Testis (tissue), 2 donors: Measurements from ENCODE around the gene ZCCHC7.

ENCODE experiments used
- POLR2A ChIP-seq: fragments of 450-650 bp; IDR thresholded peaks from one replicate; pipeline ENCODE4 v1.6.1; 2017; ENCODE audit warnings: antibody characterized with exemption, mild to moderate bottlenecking, moderate library complexity
- TF ChIP-seq, protein P1 (sequence below), 3 experiments: fragments of 450-650 bp in 2 of 3; fragments of 200-600 bp in 1 of 3; sonication (generic) in 1 of 3; IDR thresholded peaks; one replicate each; pipeline ENCODE4 v1.5.1; 2016 to 2019; ENCODE audit warnings: antibody characterized with exemption in 3 of 3, mild to moderate bottlenecking in 2 of 3, moderate library complexity in 1 of 3

DNA sequence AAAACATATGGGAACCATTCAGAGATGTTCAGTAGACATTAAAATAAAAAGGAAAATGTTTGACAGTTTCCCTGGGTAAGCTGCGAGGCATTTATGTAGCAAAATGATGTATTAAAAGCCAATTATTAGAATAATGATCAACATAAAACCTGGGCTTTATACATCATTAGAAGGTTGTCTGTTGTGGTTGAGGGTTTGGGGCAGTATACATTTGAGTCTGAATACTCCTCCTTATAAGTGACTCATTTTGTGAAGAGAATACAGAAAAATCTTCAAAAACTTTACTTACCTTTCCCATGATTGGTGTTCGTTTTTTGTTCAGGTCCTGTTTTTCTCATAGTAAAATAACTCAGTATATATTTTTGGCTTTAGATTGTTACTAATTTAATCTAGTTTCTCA, 119.5 kb downstream of the ZCCHC7 start:
- TF ChIP-seq, protein P1, sequence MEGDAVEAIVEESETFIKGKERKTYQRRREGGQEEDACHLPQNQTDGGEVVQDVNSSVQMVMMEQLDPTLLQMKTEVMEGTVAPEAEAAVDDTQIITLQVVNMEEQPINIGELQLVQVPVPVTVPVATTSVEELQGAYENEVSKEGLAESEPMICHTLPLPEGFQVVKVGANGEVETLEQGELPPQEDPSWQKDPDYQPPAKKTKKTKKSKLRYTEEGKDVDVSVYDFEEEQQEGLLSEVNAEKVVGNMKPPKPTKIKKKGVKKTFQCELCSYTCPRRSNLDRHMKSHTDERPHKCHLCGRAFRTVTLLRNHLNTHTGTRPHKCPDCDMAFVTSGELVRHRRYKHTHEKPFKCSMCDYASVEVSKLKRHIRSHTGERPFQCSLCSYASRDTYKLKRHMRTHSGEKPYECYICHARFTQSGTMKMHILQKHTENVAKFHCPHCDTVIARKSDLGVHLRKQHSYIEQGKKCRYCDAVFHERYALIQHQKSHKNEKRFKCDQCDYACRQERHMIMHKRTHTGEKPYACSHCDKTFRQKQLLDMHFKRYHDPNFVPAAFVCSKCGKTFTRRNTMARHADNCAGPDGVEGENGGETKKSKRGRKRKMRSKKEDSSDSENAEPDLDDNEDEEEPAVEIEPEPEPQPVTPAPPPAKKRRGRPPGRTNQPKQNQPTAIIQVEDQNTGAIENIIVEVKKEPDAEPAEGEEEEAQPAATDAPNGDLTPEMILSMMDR (IDR thresholded peaks at IDR 0.05), result no peak
- no peak for TF ChIP-seq POLR2A
